Measurements from ENCODE around the gene NT5C1A. TPM values are rescaled to one million over a fixed set of nuclear protein-coding genes. Genes with fewer than 3 reads are reported as not detected.
A peak's percentile ranks its signal among the peaks of the same experiment; 100 is the strongest.

Gene NT5C1A
- polyA plus RNA-seq, 1 donor from 2014 or later: not detected

- H3F3A ChIP-seq (ENCODE audit: insufficient read depth, low read length, poor library complexity, severe bottlenecking): no peaks in the 10 kb centered on the region
- H4K20me1 ChIP-seq (ENCODE audit: insufficient read depth): no peaks in the 10 kb centered on the region
- H3K36me3 ChIP-seq (ENCODE audit: insufficient read depth, low read length): no peaks in the 10 kb centered on the region
- TF ChIP-seq CTCF (IDR thresholded peaks at IDR 0.05; ENCODE audit: poor library complexity, severe bottlenecking): peak; percentile 96
- no peak for TF ChIP-seq REST (IDR thresholded peaks at IDR 0.05; ENCODE audit: borderline replicate concordance)
- TF ChIP-seq EP300 (conservative IDR thresholded peaks at IDR 0.05; ENCODE audit: poor library complexity, severe bottlenecking): peak; percentile 95
- TF ChIP-seq TAF1 (IDR thresholded peaks at IDR 0.05; ENCODE audit: low read depth): no peak
- no peak for TF ChIP-seq EZH2 (IDR thresholded peaks at IDR 0.05; ENCODE audit: borderline replicate concordance, insufficient read depth, low read length, poor library complexity, severe bottlenecking)
- peak; percentile 92 for TF ChIP-seq SMC3 (conservative IDR thresholded peaks at IDR 0.05; ENCODE audit: poor library complexity)
- peak; percentile 98 for TF ChIP-seq RAD21 (conservative IDR thresholded peaks at IDR 0.05)
- peak; percentile 97 for TF ChIP-seq MXI1 (conservative IDR thresholded peaks at IDR 0.05; ENCODE audit: poor library complexity, severe bottlenecking)
- peak; percentile 99 for TF ChIP-seq POLR2AphosphoS5 (IDR thresholded peaks at IDR 0.05)
- no peaks in the 10 kb centered on the region for H3K9me2 ChIP-seq (ENCODE audit: insufficient read depth, low read length)
- H3K9me3 ChIP-seq (ENCODE audit: low read length): no peaks in the 10 kb centered on the region
- peak overlapping the region; percentile 37 for H3K4me2 ChIP-seq (ENCODE audit: low read length)
- H3K27me3 ChIP-seq (ENCODE audit: insufficient read depth, low read depth, low read length): peaks cover 42% of the 10 kb centered on the region
- H3K79me2 ChIP-seq (replicated peaks; ENCODE audit: insufficient read depth, low read length): no peaks in the 10 kb centered on the region
- no peak overlapping the region for H3K27ac ChIP-seq (ENCODE audit: low read length)
- H2AFZ ChIP-seq (ENCODE audit: low read depth, low read length): no peak overlapping the region
- no peak overlapping the region for H3K9ac ChIP-seq (ENCODE audit: low read length)
- H3K4me3 ChIP-seq (ENCODE audit: low read length): peak overlapping the region; percentile 33
Observed at GRCh38 chr1:39720094-39720999, 48.4 kb upstream of the NT5C1A start.

GRCh38 chr1:39717809-39718208 lies 45.9 kb upstream of the NT5C1A start:
- no peak for TF ChIP-seq CTCF (IDR thresholded peaks at IDR 0.05; ENCODE audit: poor library complexity, severe bottlenecking)
- no peak for TF ChIP-seq POLR2AphosphoS5 (IDR thresholded peaks at IDR 0.05)
- TF ChIP-seq SMC3 (conservative IDR thresholded peaks at IDR 0.05; ENCODE audit: poor library complexity): no peak
- no peak for TF ChIP-seq EP300 (conservative IDR thresholded peaks at IDR 0.05; ENCODE audit: poor library complexity, severe bottlenecking)
- H4K20me1 ChIP-seq (ENCODE audit: insufficient read depth): no peaks in the 10 kb centered on the region
- H3K27me3 ChIP-seq (ENCODE audit: insufficient read depth, low read depth, low read length): peaks cover 33% of the 10 kb centered on the region

More at GRCh38 chr1:39717809-39718208, 45.9 kb upstream of the NT5C1A start:
- H3K4me3 ChIP-seq (ENCODE audit: low read length): no peak overlapping the region
- no peaks in the 10 kb centered on the region for H3K9me3 ChIP-seq (ENCODE audit: low read length)
- H3K27ac ChIP-seq (ENCODE audit: low read length): no peak overlapping the region
- no peaks in the 10 kb centered on the region for H3K79me2 ChIP-seq (replicated peaks; ENCODE audit: insufficient read depth, low read length)
- H2AFZ ChIP-seq (ENCODE audit: low read depth, low read length): no peak overlapping the region
- H3K4me2 ChIP-seq (ENCODE audit: low read length): no peak overlapping the region
- H3F3A ChIP-seq (ENCODE audit: insufficient read depth, low read length, poor library complexity, severe bottlenecking): no peaks in the 10 kb centered on the region
- H3K9ac ChIP-seq (ENCODE audit: low read length): no peak overlapping the region
- H3K36me3 ChIP-seq (ENCODE audit: insufficient read depth, low read length): no peaks in the 10 kb centered on the region
- no peaks in the 10 kb centered on the region for H3K9me2 ChIP-seq (ENCODE audit: insufficient read depth, low read length)
